MCF 10A (cell line): ENCODE results near the gene DHDH. TPM values are rescaled to one million over a fixed set of nuclear protein-coding genes. Genes with fewer than 3 reads are reported as not detected.

Source experiments
- BruUV-seq: library from RNA; stranded (reverse); fragments of 400-500 nt; replicated peaks from 2 replicates; lab custom pipeline; 2021; lab: Mats Ljungman, UMichigan
- CTCF ChIA-PET: fragments of 300-600 bp; sonication (Branson Sonifier 250); formaldehyde crosslinking; extraction: SDS; loops from one replicate; lab custom pipeline; 2021; ENCODE audit warnings: antibody characterized with exemption, inconsistent platforms; lab: Yijun Ruan, JAX
- POLR2A ChIA-PET: fragments of 300-600, 350-650 bp; sonication (Branson Sonifier 250); formaldehyde crosslinking; extraction: SDS; loops from one replicate; lab custom pipeline; 2020; ENCODE audit warnings: antibody characterized with exemption, inconsistent platforms; lab: Yijun Ruan, JAX
- DNase-seq: peaks from one replicate; pipeline ENCODE4 v3.0.0-alpha.2; 2018; ENCODE audit not compliant: unreplicated experiment
- H3K27ac Mint-ChIP-seq: one replicate; pipeline ENCODE4 v1.8.0; 2022; ENCODE audit warnings: mild to moderate bottlenecking, low read depth, mixed read lengths; ENCODE audit not compliant: unreplicated experiment
- H3K27me3 Mint-ChIP-seq: one replicate; pipeline ENCODE4 v1.8.0; 2022; ENCODE audit warnings: mixed read lengths; ENCODE audit not compliant: insufficient read depth, unreplicated experiment
- H3K36me3 Mint-ChIP-seq: one replicate; pipeline ENCODE4 v1.8.0; 2022; ENCODE audit warnings: mild to moderate bottlenecking, moderate library complexity, mixed read lengths; ENCODE audit not compliant: insufficient read depth, unreplicated experiment
- H3K4me1 Mint-ChIP-seq: one replicate; pipeline ENCODE4 v1.8.0; 2022; ENCODE audit warnings: mixed read lengths; ENCODE audit not compliant: insufficient read depth, unreplicated experiment
- H3K4me3 Mint-ChIP-seq: one replicate; pipeline ENCODE4 v1.8.0; 2022; ENCODE audit warnings: mild to moderate bottlenecking, moderate library complexity, mixed read lengths; ENCODE audit not compliant: unreplicated experiment
- H3K9me3 Mint-ChIP-seq: one replicate; pipeline ENCODE4 v1.8.0; 2022; ENCODE audit warnings: mixed read lengths; ENCODE audit not compliant: unreplicated experiment
- intact Hi-C: fragments of 100-400 bp; cut with micrococcal nuclease; formaldehyde crosslinking; loops from 2 replicates; pipeline ENCODE4 v1.14.1; 2022
- total RNA-seq: library from RNA; stranded (reverse); gene quantifications from 2 replicates; pipeline ENCODE4 v1.2.3, GENCODE V29; 2022
- TF ChIP-seq, protein P1 (sequence below): fragments of 200-600 bp; IDR thresholded peaks from one replicate; pipeline ENCODE4 v1.8.0; 2022; ENCODE audit warnings: antibody characterized with exemption, mild to moderate bottlenecking; ENCODE audit not compliant: unreplicated experiment

DHDH gene
- total RNA-seq, 1 experiment from 2014 or later: not detected

DNA sequence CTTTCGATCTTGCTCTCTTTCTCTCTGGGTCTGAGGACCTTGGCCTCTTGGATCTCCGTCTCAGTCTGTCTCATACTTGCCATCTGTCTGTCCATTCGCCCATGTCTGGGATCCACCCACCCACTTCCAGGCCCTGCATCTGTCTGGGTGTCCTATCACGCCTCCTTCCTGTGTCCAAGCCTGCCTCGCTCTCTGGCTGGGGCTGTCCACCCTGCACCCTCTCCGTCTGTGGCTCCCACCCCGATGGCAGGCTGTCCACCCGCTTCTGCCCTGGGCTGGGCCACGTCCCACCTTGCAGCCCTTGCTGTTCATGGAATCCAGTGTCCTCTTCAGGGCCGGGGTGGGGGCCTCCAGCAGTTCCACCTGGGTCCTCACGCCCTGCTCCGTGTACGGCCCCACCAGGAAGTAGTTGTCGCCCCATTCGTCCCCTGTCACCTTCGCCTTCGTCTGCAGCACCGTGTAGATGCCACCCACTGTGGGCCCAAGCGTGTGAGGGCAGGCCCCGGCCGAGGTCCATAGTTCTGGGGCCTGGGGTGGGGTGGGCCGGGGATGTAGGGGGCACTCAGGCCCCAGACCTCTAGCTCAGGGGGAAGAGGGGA lies 57.6 kb downstream of the DHDH start:
- peak overlapping the region; percentile 95 for H3K27ac Mint-ChIP-seq

DNA sequence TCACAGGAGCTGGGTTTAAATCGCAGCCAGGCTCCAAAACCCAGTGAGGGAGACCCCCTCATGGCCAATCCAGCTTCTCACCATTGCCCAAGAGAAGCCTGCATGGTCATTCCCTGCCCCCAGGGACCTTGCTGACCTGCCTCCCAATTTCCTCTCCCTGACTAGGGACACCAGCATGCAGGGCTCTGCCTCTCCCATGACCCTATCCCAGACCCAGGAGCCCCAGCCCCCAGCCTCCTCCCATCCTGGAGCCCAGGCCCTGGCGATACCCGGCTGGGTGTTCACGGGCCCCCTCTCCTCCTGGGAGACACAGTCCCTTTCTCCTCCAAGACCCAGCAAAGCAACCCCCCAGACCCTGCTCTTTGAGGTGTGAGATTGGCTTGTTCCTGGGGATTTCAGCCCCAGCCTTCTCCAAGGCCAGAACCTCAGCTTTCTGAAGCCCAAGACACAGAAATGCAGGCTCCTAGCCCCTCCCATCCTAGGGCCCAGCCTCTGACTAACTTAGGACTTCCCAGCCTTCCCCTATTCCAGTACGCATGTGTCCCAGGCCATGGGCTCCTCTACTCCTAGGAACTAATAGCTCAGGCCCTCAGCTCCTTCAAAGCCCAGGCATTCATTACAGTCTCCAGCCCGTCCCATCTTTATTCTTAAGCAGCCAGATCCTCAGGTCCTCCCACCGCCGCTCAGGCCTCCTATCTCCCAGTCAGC lies 58.5 kb downstream of the DHDH start:
- intact Hi-C loops: loop anchor here (1.0 to 10.0 kb wide), 2 partner anchors 13 to 233 kb away; no protein-coding TSS in a partner anchor
- H3K27ac Mint-ChIP-seq: peak overlapping the region; percentile 95
- TF ChIP-seq, protein P1, sequence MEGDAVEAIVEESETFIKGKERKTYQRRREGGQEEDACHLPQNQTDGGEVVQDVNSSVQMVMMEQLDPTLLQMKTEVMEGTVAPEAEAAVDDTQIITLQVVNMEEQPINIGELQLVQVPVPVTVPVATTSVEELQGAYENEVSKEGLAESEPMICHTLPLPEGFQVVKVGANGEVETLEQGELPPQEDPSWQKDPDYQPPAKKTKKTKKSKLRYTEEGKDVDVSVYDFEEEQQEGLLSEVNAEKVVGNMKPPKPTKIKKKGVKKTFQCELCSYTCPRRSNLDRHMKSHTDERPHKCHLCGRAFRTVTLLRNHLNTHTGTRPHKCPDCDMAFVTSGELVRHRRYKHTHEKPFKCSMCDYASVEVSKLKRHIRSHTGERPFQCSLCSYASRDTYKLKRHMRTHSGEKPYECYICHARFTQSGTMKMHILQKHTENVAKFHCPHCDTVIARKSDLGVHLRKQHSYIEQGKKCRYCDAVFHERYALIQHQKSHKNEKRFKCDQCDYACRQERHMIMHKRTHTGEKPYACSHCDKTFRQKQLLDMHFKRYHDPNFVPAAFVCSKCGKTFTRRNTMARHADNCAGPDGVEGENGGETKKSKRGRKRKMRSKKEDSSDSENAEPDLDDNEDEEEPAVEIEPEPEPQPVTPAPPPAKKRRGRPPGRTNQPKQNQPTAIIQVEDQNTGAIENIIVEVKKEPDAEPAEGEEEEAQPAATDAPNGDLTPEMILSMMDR: no peak
- H3K4me3 Mint-ChIP-seq: peak overlapping the region; percentile 95
- no TSS peak for BruUV-seq
- peaks cover 45% of the 10 kb centered on the region for H3K36me3 Mint-ChIP-seq
- DNase-seq: peak; percentile 86
- H3K9me3 Mint-ChIP-seq: no peaks in the 10 kb centered on the region
- CTCF ChIA-PET: interaction anchor here (0.6 to 3.0 kb wide), 5 partner anchors 9 to 197 kb away, joined by 3 to 39 read pairs (median 18); no protein-coding TSS in a partner anchor
- H3K27me3 Mint-ChIP-seq: no peaks in the 10 kb centered on the region
- POLR2A ChIA-PET: interaction anchor here (0.7 to 3.9 kb wide), 19 partner anchors 9 to 1392 kb away, joined by 3 to 98 read pairs (median 5); partner anchors contain the start of genes ALDH16A1, CGB7, DKKL1 and FTL
- H3K4me1 Mint-ChIP-seq: peaks cover 34% of the 10 kb centered on the region

More for the DNA sequence above, 57.6 kb downstream of the DHDH start:
- TF ChIP-seq, protein P1: no peak
- H3K4me1 Mint-ChIP-seq: peaks cover 34% of the 10 kb centered on the region
- no TSS peak for BruUV-seq
- H3K4me3 Mint-ChIP-seq: peak overlapping the region; percentile 95
- no peaks in the 10 kb centered on the region for H3K27me3 Mint-ChIP-seq
- peaks cover 52% of the 10 kb centered on the region for H3K36me3 Mint-ChIP-seq
- no peaks in the 10 kb centered on the region for H3K9me3 Mint-ChIP-seq
- POLR2A ChIA-PET: interaction anchor here (1.2 to 3.9 kb wide), 4 partner anchors 13 to 30 kb away, joined by 4 to 98 read pairs (median 42); partner anchors contain the start of gene FTL
- intact Hi-C loops: loop anchor here (10.0 kb wide), 1 partner anchor 234 kb away; no protein-coding TSS in a partner anchor
- CTCF ChIA-PET: interaction anchor here (0.6 to 3.0 kb wide), 5 partner anchors 14 to 203 kb away, joined by 4 to 39 read pairs (median 5); no protein-coding TSS in a partner anchor
- DNase-seq: no peak

DNA sequence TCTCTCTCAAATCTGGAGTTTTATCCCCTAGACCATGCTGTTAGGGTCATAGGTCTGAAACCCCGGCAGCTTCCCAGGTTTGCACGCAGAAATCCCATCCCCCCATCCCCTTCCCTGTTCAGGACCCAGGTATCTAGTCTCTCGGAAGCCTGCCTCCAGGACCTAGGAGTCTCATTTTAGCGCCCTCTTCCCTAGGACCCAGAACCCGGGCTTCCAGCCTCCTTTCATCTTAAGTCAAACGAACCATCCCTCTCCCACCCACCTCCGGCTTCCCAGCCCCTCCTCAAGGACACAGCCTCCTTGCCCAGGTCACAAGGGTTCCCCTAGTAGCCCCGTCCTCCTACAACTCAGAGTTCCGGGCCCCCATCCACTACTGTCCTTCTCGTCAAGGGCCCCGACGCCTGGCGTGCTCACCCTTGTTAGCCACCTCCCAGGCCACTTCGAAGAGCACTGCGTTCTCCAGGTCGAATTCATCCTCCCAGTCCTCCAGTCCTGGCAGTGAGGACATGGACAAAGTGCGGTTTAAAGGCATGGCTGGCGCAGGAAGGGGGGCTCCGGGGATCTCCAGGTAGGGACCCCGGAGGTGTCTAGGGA lies 59.2 kb downstream of the DHDH start:
- CTCF ChIA-PET: interaction anchor here (0.6 to 3.0 kb wide), 11 partner anchors 10 to 275 kb away, joined by 3 to 39 read pairs (median 4); partner anchors contain the start of gene LIN7B
- no peak for DNase-seq
- Mint-ChIP-seq H3K27me3 (no peaks in the 10 kb centered on the region), H3K27ac (peak overlapping the region; percentile 95), H3K9me3 (no peaks in the 10 kb centered on the region), H3K4me3 (peak overlapping the region; percentile 95), H3K36me3 (peaks cover 40% of the 10 kb centered on the region), H3K4me1 (peaks cover 34% of the 10 kb centered on the region)
- TF ChIP-seq, protein P1: no peak
- POLR2A ChIA-PET: interaction anchor here (0.6 to 3.9 kb wide), 47 partner anchors 9 to 1392 kb away, joined by 3 to 98 read pairs (median 4); partner anchors contain the start of genes ALDH16A1, CGB7, DHDH and DKKL1
- BruUV-seq: TSS peak; percentile 59
- intact Hi-C loops: loop anchor here (1.0 to 10.0 kb wide), 2 partner anchors 13 to 232 kb away; no protein-coding TSS in a partner anchor
